OCI-LY7 (cell line): ENCODE results near the gene UBE3A. TPM values are rescaled to one million over a fixed set of nuclear protein-coding genes. Genes with fewer than 3 reads are reported as not detected.

ENCODE experiments used
- BruUV-seq: library from RNA; stranded (reverse); fragments of 400-500 nt; replicated peaks from 2 replicates; lab custom pipeline; 2021; lab: Mats Ljungman, UMichigan
- CTCF ChIA-PET: fragments of 300-600 bp; sonication (Branson Sonifier 250); formaldehyde crosslinking; loops from one replicate; lab custom pipeline; 2022; ENCODE audit warnings: antibody characterized with exemption; ENCODE audit not compliant: unreplicated experiment; lab: Charles Lee
- POLR2A ChIA-PET: fragments of 300-600 bp; sonication (Branson Sonifier 250); formaldehyde crosslinking; loops from one replicate; lab custom pipeline; 2022; ENCODE audit warnings: antibody characterized with exemption; lab: Charles Lee
- DNase-seq: peaks from one replicate; pipeline ENCODE4 v3.0.0-alpha.2; 2015; ENCODE audit warnings: low spot score
- H2AFZ ChIP-seq: fragments of 200-600 bp; sonication (generic), shearing (Covaris generic); 2 replicates; pipeline ENCODE4 v1.6.1; 2014; ENCODE audit warnings: mild to moderate bottlenecking, antibody characterized with exemption, low read length, moderate library complexity
- H3K27ac ChIP-seq: fragments of 200-600 bp; sonication (generic); 2 replicates; pipeline ENCODE4 v1.5.1; 2014; ENCODE audit warnings: mixed run types, low read depth, mild to moderate bottlenecking, moderate library complexity, low read length, inconsistent platforms; ENCODE audit not compliant: poor library complexity, severe bottlenecking
- H3K36me3 ChIP-seq: fragments of 200-600 bp; sonication (generic); 2 replicates; pipeline ENCODE4 v1.6.1; 2014; ENCODE audit warnings: mild to moderate bottlenecking, antibody characterized with exemption, low read length, moderate library complexity, mixed read lengths; ENCODE audit not compliant: insufficient read depth
- H3K4me1 ChIP-seq: fragments of 200-600 bp; sonication (generic); 2 replicates; pipeline ENCODE4 v1.5.1; 2014; ENCODE audit warnings: mild to moderate bottlenecking, low read length; ENCODE audit not compliant: insufficient read depth, poor library complexity, severe bottlenecking
- H3K4me2 ChIP-seq: fragments of 200-600 bp; sonication (generic); 2 replicates; pipeline ENCODE4 v1.6.1; 2014; ENCODE audit warnings: mild to moderate bottlenecking, low read length
- H3K4me3 ChIP-seq: fragments of 200-600 bp; sonication (generic); 2 replicates; pipeline ENCODE4 v1.5.1; 2014; ENCODE audit warnings: mild to moderate bottlenecking, low read depth, low read length; ENCODE audit not compliant: poor library complexity, severe bottlenecking
- H3K79me2 ChIP-seq: fragments of 200-600 bp; sonication (generic); 2 replicates; pipeline ENCODE4 v1.6.1; 2016; ENCODE audit warnings: low read depth, mild to moderate bottlenecking, low read length, moderate library complexity, mixed read lengths; ENCODE audit not compliant: insufficient read depth
- H3K9me2 ChIP-seq: fragments of 200-600 bp; sonication (generic); 2 replicates; pipeline ENCODE4 v1.6.1; 2016; ENCODE audit warnings: mild to moderate bottlenecking, low read length, mixed read lengths; ENCODE audit not compliant: insufficient read depth
- H3K9me3 ChIP-seq: fragments of 200-600 bp; sonication (generic); 2 replicates; pipeline ENCODE4 v1.6.1; 2014; ENCODE audit warnings: mild to moderate bottlenecking, mixed run types, low read length, mixed read lengths
- H4K20me1 ChIP-seq: fragments of 200-600 bp; sonication (generic); 2 replicates; pipeline ENCODE4 v1.6.1; 2014; ENCODE audit warnings: mild to moderate bottlenecking, antibody characterized with exemption, low read length, moderate library complexity, mixed read lengths; ENCODE audit not compliant: insufficient read depth
- CTCF ChIP-seq: fragments of 200-600 bp; sonication (generic); conservative IDR thresholded peaks from 2 replicates; pipeline ENCODE4 v1.5.1; 2014; ENCODE audit warnings: mild to moderate bottlenecking, antibody characterized with exemption, low read length, moderate library complexity, mixed read lengths
- EZH2phosphoT487 ChIP-seq: fragments of 200-600 bp; sonication (generic); IDR thresholded peaks from 2 replicates; pipeline ENCODE4 v1.6.1; 2018; ENCODE audit warnings: low read depth, borderline replicate concordance, mild to moderate bottlenecking, mixed run types, antibody characterized with exemption, low read length, moderate library complexity, mixed read lengths
- intact Hi-C: fragments of 100-400 bp; cut with micrococcal nuclease; formaldehyde crosslinking; loops from one replicate; pipeline ENCODE4 v1.10.0; 2022; ENCODE audit not compliant: unreplicated experiment
- total RNA-seq, 2 experiments: library from RNA; depleted of rRNA in 1 of 2; stranded (reverse); fragments of >200 nt in 1 of 2; shearing (Covaris generic) in 1 of 2; gene quantifications; 2 replicates each; pipeline ENCODE4 v1.2.3, GENCODE V29; 2014 to 2022

UBE3A gene
- total RNA-seq, 2 experiments from 2014 or later: 95.9 to 158 TPM

GRCh38 chr15:25435474-25436243 is 3.2 kb downstream of the UBE3A start:
- peaks cover 65% of the 10 kb centered on the region for H4K20me1 ChIP-seq
- ChIA-PET CTCF (no interaction called here), POLR2A (interaction anchor here (1.1 to 2.9 kb wide), 4 partner anchors 17 to 102 kb away, joined by 3 to 8 read pairs (median 5); no protein-coding TSS in a partner anchor)
- H3K9me2 ChIP-seq: no peaks in the 10 kb centered on the region
- H3K4me1 ChIP-seq: peaks cover 40% of the 10 kb centered on the region
- DNase-seq: no peak
- H3K36me3 ChIP-seq: peaks cover 52% of the 10 kb centered on the region
- no peaks in the 10 kb centered on the region; the same call in 1 of the 2 replicates for H3K9me3 ChIP-seq
- H3K79me2 ChIP-seq: peaks cover 76% of the 10 kb centered on the region
- intact Hi-C loops: loop anchor here (5.0 to 10.0 kb wide), 3 partner anchors 298 to 499 kb away; no protein-coding TSS in a partner anchor
- TF ChIP-seq CTCF (no peak), EZH2phosphoT487 (no peak)
- H3K4me2 ChIP-seq: peak overlapping the region; percentile 97
- no peak overlapping the region for H3K27ac ChIP-seq
- H3K4me3 ChIP-seq: peak overlapping the region; percentile 98
- no TSS peak for BruUV-seq
- H2AFZ ChIP-seq: no peak overlapping the region

DNA sequence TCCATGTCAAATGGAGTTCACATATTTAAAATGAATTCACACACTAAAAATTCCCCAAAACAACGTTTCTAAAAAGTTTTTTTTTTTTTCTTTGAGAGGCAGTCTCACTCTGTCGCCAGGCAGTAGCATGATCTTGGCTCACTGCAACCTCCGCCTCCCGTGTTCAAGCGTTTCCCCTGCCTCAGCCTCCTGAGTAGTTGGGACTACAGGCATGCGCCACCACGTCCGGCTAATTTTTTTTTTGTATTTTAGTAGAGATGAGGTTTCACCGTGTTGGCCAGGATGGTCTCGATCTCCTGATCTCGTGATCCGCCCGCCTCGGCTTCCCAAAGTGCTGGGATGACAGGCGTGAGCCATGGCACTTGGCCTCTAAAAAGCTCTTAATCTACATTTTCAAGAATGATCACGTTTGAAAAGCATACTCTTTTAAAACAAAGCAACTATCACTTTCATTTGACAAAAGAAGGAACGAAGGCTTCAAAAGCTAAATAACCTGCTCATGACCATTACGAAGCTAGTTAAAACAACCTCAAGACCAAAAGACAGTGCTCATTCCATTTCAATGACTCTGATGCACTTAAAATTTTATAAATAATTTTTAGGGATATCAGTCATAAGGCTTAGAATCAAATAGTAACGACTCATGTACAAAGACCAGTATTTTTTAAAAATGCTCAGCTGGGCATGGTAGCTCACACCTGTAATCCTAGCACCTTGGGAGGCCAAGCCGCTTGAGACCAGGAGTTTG is 5.5 kb downstream of the UBE3A start:
- peaks cover 98% of the 10 kb centered on the region for H3K79me2 ChIP-seq
- POLR2A ChIA-PET: interaction anchor here (0.7 to 1.5 kb wide), 3 partner anchors 8 to 55 kb away, joined by 3 to 6 read pairs (median 5); no protein-coding TSS in a partner anchor
- CTCF ChIA-PET: no interaction called here
- peak overlapping the region; percentile 13; the same call in 1 of the 2 replicates for H3K4me2 ChIP-seq
- TF ChIP-seq EZH2phosphoT487 (no peak), CTCF (no peak)
- peaks cover 43% of the 10 kb centered on the region for H3K4me1 ChIP-seq
- no peaks in the 10 kb centered on the region; the same call in 1 of the 2 replicates for H3K9me3 ChIP-seq
- H4K20me1 ChIP-seq: peaks cover 81% of the 10 kb centered on the region
- no peak for DNase-seq
- intact Hi-C loops: loop anchor here (10.0 kb wide), 1 partner anchor 502 kb away; no protein-coding TSS in a partner anchor
- no peak overlapping the region for H3K4me3 ChIP-seq
- BruUV-seq: no TSS peak
- H3K9me2 ChIP-seq: no peaks in the 10 kb centered on the region
- peaks cover 71% of the 10 kb centered on the region for H3K36me3 ChIP-seq
- H2AFZ ChIP-seq: no peak overlapping the region
- H3K27ac ChIP-seq: no peak overlapping the region
